HG02981 (cell line): ENCODE data around the gene NPDC1.

Experiments
- ATAC-seq: cut with Tn5 transposase; IDR thresholded peaks from one replicate; pipeline ENCODE4 v1.9.1; 2021; ENCODE audit warnings: mild to moderate bottlenecking, moderate library complexity; ENCODE audit not compliant: unreplicated experiment

The NPDC1 gene

DNA sequence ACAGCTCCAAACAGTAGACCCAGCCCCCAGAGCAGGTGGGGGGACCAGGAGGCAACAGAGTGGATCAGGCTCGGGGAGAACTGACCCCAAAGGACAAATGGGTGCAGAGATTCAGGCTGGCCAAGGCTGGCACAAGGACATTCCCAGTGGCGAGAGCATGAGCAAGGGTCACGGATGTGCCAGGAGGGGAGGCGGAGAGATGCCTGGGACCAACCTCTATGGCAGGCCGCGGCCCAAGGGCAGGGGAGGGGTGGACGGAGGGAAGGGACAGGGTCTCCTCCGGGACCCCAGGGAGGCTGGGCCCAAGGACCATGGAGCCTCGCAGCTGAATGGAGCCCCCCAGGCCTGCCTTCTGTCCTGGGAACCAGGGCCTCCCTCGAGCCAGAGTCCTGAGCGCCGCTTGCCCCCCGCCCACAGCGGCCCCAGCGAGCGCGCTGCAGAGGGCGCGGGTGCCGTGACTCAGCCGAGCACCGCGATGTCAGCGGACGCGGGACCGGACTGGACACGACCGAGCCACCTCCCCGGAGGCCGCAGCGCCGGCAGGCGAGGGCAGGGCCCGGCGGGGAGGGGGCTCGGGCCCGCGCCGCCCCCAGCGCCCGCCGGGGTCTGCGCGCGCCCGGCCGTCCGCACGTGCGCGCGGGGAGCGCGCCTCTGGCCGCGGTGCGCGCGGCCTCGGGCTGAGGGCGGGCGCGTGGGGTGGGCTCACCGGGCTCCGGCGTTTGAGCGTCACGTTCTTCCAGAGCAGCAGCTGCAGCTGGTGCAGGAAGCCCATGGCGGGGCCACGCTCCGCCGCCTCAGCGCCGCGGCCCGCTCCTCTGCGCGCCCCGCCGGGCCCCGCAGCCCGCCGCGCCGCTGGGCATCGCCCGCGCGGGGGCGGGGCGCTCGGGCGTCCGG is 18.4 kb downstream of the NPDC1 start, which contains the start of gene ABCA2:
Gene ABCA2, minus strand, starts transcription at position 869 of the 894 bp plus-strand sequence. Its CDS starts 97 bp downstream, at position 772.
- ATAC-seq = no peak

DNA sequence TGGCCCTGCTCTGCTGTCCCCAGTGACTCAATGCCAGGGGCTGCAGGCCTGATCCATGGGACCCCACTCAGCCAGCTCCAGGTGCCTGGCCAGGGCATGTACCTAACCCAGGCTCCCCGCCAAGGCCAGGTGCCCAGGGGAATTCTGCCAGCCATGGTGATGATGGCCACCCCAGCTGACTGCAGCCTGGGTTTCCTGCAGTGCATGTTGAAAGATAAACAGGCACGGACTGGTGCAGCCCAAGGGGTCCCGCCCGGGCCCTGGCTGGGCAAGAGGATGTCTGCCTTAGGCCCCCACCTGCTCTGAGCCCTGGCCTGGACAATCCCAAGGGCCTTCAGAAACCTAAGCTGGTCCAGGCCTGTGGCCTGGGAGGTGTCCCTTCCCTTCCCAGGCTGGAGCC is 19.1 kb downstream of the NPDC1 start:
- ATAC-seq = no peak

DNA sequence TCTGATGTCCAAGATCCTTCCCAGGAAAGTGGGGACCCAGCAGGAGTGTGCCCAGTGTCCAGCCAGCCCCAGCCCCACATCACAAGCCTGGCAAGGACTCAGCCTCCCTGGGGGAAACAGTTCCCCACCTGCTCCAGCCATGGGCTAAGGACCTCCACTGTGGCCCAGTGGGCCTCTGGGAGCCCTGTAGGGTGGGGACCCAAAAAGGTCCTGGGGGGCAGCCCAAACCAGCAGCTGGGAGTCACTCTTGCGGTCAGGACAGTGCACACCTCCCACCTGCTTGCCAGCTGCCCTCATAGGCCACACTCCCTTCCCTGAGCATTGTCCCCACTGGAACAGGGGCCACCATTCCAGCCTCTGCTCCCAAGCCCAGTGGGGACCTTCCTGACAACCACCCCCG is 19.6 kb downstream of the NPDC1 start:
- ATAC-seq = no peak

DNA sequence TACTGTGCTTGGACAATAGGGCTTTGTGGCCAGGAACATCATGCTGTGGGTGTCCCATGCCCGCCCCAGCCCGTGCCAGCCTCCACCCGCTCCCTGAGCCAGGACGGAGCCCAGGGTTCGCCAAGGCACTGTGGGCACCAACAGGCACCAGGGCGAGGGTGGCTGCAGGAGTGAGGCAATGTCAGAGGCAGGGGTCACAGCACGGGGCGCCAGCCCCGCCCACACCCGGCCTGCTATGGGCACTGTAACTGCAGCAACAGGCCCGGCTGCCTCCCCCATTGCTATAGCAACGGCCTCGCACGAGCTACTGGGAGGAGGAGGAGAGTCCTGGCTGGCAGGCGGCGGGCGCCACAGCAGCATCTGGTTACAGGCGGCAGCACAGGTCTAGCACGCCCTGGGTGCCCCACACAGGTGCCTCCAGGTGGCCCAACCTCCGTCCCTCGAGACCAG is 20.4 kb downstream of the NPDC1 start:
- ATAC-seq = no peak

DNA sequence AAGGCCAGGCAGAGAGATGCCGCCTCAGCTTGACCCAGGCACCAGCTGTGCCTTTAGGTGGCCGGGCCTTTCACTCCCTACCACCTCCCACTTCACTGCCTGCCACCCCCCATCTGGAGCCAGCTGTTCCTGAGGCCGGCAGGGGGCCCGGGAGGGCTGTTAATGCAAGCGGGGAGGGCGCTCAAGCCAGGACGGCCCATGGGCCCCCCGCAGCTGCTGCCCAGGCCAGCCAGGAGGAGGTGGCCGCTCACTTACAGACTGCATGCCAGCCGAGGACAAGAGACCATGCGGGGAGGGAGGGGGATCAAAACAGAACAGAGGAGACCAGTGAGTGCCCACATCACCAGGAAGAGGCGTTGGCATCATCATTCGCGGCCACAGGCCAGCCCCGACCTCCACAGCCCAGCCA is 22.4 kb downstream of the NPDC1 start:
- no peak for ATAC-seq

DNA sequence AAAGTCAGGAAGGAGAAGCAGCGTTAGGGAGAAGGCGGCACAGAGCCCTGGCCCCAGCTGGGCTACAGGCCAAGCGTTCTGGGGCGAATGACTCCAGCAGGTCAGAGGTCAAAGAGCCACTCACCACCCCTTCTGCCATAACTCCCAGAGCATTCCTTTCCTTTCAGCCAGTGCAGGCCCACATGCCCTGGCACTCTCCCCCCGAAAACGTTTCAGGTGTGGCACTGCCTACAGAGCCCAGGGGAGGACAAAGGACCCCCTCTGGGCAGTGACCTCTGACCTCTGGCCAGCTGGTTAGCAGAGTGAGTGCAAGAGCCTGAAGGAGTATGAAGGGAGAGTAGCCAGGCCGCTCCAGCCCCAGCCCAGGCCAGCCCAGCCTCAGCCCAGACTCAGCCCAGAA is 22.8 kb downstream of the NPDC1 start:
- ATAC-seq = no peak

DNA sequence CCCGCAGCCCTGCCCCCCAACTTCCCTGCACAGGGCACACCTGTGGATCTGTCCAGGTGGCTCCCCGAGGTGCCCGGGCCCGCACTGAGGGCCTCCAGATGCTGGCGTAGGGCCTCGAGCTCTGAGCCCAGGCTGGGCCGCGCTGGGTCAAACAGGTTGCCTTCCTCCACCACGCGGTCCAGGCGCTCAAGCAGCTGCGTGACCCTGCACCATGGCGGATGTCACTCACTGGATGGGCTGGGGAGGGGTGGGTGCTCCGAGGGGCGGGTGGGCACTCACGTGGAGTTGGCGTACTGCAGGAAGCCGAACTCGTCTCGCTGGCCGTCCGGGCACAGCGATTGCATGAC is 23.3 kb downstream of the NPDC1 start:
- no peak for ATAC-seq

DNA sequence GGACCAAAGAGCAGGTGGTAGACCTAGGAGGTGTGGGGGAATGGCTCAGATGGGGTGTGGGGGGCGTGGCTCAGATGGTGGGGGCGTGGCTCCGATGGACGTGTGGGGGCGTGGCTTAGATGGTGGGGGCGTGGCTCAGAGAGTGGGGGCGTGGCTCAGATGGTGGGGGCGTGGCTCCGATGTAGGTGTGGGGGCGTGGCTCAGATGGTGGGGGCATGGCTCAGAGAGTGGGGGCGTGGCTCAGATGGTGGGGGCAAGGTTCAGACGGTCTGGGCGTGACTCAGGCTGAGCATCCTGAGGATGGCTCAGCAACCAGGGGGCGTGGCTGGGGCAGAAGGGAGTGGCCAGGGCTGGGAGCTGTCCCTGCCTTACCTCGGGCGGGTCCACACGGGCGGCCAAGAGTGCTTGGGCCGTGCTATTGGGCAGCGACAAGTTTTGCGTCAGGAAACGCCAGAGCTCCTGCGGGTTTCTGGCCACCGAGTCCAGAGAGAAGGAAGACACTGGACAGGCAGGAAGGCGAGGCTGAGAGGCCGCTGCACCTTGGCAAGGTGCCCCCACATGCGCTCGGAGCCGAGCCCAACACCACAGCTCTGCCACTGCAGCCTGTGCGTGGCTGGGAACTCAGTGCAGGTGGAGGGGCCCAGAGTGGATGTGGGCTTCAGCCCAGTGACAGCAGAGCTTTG is 23.9 kb downstream of the NPDC1 start:
- ATAC-seq = no peak

DNA sequence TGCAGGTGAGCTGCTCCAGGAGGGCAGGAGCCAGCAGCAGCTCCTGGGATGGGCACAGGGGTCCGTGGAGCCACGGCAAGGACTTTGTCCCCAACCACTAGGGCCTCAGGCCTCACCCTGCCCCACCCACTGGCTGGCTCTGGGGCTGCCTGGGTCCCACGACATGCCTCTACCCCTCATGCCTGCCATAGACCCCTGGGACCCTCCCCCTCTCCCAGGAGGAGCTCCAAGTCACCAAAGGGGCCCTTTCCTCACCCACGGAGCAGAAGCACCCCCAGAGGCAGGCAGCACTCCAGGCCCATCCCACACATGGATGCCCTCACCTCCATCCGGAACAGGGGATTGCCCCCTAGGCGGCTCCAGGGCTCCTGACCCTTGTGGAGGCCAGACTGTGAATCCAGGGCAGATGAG is 24.4 kb downstream of the NPDC1 start:
- ATAC-seq = no peak

DNA sequence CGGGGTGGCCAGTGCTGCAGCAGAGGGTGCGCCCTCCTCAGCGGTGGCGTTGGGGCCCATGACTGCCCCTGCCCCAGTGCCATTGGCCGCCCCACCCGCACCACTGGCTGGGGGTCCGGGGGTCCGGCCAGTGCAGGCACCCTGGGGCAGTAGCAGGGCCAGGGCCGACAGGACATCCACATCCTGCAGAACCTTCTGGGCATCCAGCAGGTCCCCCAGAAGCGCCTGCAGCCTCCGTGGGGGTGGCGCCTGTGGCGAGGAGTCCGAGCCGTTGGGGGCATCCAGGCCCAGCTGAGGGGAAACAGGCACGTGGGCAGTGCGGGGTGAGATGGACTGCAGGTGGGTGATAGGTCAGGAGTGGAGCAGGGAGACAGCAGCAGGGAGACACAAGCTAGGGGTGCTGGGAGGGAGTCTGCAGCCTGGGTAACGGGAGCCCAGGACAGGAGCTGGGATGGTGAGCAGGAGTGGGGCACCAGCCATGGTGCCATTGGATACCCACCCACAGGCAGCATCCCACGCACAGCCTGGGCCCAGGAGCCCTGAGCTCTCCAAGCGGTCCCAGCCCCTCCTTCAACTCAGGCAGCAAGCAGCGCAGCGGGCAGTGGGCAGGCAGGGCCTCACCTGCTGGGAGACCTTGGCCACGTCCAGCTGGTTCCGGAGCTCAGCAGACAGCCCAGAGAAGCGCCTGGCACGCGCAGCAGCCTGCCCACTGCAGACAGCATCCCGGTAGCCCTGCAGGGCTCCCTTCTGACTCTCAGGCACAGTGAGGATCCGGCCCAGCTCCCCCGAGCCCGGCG is 25.0 kb downstream of the NPDC1 start:
- no peak for ATAC-seq

DNA sequence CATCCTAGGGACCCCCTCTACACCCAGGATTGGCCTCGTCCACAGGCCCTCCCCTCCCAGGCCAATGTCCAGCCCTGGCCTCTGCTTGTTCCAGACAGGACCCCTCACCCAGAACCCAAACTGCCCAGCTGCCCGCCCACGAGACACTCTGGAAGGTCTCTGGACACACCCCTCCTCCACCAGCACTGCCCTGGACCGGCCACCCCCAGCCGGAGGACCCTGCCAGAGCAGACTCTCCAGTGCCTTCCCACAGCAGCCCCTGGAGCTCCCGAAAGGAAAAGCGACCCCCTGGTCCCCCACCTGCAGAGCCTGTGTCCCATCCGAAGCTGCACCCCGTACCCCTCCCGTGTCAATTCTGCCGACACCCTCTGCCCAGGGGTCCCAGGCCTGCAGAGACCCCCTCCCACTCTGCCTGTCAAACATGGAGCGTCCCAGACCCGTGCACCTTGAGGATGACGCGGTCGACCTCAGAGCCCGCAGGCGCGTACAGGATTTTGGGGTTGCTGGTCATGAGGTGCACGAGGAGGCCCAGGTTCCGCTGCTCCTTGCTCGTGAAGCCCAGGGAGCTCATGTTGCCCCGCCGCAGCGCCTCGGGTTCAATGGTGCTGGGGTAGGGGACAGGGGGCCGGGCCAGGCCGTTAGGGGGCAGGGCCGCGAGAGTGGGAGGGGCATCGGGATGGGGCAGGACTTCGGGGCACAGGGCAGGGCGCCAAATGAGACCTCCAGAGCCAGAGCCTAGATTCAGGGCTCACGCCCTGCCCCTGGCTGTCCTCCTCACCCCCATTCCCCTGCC is 25.9 kb downstream of the NPDC1 start:
- no peak for ATAC-seq

DNA sequence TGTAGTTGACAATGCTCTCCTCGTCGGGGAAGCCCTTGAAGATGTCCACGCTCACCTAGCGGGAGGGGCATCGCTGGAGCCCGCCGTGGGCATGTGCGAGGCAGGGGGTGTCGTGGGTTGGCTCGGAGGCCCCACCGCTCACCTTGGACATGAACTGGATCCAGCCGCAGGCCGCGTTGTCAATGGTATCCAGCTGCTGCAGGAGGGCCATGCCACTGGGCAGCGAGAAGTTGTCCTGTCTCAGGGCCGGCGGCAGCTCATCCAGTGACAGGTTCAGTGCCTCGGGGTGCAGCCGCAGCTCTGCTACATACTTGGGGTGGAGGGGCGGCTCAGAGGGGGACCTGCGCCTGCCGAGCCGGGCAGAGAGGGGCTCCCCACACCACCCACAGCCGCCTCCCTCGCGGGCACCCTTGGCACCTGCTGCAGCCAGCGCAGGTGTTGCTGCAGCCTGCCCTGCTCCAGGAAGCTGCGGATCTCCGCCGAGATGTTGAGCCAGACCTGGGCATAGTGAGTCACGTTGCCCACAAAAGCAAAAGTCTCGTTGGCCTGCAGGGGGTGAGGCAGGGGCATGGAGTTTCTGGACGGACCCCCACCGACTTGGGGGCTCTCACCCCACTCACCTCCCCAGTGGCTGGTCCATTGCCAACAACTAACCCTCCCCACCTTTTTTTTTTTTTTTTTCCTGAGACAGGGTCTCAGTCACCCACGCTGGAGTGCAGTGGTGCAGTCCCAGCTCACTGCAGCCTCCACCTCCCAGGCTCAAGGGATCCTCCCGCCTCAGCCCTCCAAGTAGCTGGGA is 27.0 kb downstream of the NPDC1 start:
- no peak for ATAC-seq

DNA sequence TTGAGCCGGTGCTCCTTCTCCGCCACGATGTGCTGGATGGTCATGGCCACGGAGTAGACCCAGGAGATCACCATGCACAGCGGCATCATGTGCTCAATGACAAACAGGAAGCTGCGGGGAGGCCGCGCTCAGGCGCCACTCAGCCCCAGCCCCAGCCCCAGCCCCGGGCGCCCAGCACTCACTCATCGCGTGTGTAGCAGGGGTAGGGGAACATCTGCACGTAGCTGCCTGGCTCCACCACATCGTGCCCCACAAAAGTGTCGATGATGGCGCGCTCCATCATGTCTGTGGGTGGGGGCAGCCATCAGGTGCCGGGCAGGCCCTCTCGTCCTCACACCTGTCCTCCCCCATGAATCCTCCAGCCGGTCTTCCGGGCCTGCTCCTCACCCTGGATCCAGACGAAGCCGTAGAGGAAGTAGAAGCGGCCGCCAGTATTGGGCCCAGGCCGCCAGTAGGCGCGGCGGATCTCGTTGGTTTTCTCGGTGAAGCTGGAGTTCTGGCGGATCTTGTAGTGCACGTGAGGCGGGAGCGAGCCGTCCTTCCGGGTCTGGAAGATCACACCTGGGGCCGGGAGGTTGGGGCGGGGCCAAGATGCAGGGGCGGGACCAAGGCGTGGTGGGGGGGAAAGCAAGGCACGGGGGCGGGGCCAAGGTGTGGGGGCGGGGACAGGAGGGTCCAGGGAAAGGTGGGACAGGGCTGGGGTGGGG is 28.0 kb downstream of the NPDC1 start:
- no peak for ATAC-seq

DNA sequence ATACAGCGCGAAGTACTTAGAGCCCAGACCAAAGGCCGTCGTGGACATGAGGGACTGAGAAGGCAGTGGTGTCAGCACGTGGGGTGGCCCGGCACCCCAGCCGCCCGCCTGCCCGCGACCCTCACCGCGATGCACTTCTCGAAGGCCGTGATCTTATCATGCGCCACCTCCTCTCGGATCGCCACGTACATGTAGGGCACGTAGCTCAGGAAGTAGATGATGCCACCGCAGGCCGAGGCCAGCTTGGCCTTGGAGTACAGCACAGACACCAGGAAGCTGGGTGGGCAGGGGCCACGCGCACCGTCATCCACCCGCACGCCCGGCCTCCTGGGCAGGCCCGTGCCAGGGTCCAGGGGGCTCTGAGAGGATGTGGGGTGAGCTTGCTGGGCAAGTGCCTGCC is 28.9 kb downstream of the NPDC1 start:
- ATAC-seq = no peak

DNA sequence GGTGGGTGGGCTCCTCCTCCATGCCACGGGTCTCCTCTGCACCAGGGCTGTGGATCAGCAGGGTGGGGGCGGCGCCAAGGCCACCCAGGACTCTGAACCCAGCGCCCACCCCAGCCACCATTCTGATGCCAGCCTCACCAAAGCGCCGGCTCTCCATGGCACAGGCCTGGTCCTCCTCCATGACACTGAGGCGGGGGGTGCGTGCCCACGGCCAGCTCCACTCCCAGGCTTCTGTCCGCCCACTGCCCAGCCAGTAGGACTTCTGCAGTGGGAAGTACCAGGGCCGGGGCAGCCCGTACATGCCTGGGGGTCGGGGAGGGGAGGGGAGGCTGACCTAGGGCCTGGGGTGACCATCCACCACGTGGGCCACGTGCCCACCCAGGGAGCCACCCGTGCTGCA is 29.5 kb downstream of the NPDC1 start:
- no peak for ATAC-seq

DNA sequence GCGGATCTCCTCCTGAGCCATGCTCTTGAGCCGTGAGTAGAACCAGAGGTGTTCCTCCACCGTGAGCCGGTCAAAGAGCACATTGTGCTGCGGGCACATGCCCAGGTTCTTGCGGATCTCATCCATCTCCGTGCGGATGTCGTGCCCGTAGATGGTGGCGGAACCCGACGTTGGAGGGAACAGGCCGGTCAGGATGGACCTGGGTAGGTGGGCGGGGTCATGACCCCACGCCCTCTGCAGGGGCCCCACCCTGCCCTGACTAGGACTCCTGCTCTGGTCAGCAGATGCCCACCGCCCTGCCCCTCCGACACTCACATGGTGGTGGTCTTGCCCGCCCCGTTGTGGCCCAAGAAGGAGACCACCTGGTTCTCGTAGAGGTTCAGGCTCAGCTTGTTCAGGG is 30.0 kb downstream of the NPDC1 start:
- no peak for ATAC-seq

DNA sequence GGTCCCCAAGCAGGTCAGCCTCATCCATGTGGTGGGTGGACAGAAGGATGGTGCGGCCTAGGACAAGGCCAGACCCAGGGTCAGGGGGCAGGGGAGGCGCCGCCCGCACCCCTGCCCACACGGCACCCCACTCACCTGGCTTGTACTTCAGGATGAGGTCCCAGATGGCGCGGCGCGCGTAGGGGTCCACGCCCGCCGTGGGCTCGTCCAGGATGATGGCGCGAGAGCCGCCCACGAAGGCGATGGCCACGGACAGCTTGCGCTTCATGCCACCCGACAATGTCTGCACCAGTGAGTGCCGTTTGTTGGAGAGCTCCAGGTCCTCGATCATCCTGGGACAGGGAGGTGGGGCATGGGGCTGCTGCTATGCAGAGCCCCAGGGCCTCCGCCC is 30.4 kb downstream of the NPDC1 start:
- no peak for ATAC-seq

DNA sequence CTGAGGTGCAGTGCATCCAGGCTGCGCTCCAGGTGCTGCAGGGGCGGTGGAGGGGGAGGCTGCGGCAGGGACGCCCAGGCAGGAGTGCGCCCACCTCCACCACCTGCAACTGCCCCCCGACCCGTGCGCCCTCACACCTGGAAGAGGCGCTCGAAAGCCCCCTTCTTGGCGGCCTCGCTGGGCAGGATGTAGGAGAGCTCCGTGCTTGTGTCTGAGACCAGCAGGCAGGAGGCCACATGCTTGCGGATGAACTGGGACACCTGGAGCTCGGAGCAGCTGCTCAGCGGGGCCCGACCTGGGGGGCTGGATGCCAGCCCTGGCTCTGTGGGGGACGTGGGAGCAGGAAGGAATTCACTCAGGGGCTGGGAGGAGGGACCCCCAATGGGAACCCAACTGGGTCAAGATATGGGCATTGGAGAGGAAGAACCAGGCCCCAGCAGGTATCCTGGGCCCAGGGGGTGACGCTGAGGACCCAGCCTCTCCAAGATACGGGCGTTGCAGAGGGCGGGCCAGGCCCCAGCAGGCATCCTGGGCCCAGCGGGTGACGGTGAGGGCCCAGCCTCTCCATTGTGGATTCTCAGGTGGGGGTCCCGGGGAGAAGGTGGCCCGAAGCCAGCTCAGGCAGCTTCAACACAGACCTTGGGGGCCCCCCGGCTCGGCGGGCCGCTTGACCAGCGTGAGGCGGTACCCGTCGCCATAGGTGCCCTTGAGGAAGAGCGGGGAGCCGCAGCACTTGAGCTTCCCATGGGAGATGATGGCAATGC is 31.0 kb downstream of the NPDC1 start:
- no peak for ATAC-seq

DNA sequence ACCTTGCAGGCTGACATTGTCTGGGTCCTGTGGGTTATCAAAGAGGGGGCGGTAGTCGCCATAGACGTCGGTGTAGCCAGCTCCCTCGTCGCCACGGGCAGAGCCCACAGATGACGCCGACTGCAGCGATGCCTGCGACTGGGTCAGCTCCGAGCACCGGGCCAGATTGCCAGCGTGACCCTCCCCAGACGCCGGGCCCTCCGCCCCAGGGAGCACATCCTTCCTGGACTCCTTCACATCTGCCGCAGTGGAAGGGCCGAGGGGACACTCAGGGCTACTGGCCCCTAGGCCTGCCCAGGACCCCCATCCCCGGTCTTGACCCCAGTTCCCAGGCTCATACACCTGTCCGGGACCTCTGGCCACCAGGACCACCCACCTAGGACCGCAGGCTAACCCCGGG is 31.8 kb downstream of the NPDC1 start:
- no peak for ATAC-seq
